SK-N-SH (cell line): ENCODE data around the gene TMEM269.

Source experiments
- RAD21 ChIP-seq: IDR thresholded peaks from 2 replicates; pipeline ENCODE4 v1.6.1; 2012; ENCODE audit warnings: mild to moderate bottlenecking, low read length
- TF ChIP-seq, protein P1 (sequence below): IDR thresholded peaks from 2 replicates; pipeline ENCODE4 v1.6.1; 2012; ENCODE audit warnings: mild to moderate bottlenecking, low read depth, low read length, moderate library complexity
- TF ChIP-seq, protein P2 (sequence below): IDR thresholded peaks from 2 replicates; pipeline ENCODE4 v1.4.0; 2012; ENCODE audit warnings: low read depth
- TF ChIP-seq, protein P3 (sequence below): fragments of 150-350 bp; IDR thresholded peaks from 2 replicates; pipeline ENCODE4 v1.6.1; 2017; ENCODE audit warnings: antibody characterized with exemption, low read length, low read depth, borderline replicate concordance
- TF ChIP-seq, protein P4 (sequence below): fragments of 200-600 bp; sonication (generic); IDR thresholded peaks from 2 replicates; pipeline ENCODE4 v1.6.1; 2017; ENCODE audit warnings: antibody characterized with exemption, mild to moderate bottlenecking, moderate library complexity

DNA sequence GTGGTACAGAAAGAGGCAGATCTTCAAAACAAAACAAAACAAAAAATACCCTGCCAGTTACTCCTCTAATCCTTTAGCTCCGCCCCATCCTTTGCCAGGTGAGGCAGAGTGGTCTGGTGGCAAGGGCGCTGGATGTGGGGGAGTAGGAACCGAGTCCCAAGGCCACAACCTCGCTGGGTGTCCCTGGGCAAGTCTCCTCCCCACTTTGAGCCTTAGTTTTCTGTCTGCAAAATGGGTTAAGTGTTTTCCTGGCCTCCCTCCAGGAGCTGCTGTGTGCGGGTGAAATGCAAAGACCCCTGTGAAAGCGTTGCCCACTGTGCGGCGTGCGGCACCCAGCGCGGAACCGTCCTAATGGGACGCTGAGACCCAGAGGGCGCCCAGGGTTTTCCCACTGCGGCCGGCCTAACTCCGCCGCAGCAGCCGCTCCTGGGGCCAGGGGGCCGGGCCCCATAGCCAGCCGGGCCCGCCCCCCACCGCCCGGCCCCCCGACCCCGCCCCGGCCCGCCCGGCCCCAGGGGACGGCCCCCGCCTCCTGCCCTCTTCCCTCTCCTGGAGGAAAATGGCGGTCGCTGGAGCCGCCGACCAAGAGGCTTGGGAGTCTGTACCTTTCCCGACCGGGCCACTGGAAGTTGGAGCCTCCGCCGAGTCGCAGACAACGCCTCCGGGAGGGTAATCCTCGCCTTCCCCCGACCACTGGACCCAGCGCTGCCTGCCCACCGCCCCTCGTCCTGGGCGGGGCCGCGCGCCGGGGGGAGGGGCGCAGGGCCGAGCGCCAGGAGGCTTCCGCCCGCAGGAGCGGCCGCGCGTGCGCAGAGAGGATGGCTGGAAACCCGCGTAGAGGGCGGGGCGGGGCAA, 32.0 kb downstream of the TMEM269 start, which contains the start of the genes ERMAP and SVBP:
- TF ChIP-seq, protein P1, sequence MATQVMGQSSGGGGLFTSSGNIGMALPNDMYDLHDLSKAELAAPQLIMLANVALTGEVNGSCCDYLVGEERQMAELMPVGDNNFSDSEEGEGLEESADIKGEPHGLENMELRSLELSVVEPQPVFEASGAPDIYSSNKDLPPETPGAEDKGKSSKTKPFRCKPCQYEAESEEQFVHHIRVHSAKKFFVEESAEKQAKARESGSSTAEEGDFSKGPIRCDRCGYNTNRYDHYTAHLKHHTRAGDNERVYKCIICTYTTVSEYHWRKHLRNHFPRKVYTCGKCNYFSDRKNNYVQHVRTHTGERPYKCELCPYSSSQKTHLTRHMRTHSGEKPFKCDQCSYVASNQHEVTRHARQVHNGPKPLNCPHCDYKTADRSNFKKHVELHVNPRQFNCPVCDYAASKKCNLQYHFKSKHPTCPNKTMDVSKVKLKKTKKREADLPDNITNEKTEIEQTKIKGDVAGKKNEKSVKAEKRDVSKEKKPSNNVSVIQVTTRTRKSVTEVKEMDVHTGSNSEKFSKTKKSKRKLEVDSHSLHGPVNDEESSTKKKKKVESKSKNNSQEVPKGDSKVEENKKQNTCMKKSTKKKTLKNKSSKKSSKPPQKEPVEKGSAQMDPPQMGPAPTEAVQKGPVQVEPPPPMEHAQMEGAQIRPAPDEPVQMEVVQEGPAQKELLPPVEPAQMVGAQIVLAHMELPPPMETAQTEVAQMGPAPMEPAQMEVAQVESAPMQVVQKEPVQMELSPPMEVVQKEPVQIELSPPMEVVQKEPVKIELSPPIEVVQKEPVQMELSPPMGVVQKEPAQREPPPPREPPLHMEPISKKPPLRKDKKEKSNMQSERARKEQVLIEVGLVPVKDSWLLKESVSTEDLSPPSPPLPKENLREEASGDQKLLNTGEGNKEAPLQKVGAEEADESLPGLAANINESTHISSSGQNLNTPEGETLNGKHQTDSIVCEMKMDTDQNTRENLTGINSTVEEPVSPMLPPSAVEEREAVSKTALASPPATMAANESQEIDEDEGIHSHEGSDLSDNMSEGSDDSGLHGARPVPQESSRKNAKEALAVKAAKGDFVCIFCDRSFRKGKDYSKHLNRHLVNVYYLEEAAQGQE, result no peak
- TF ChIP-seq, protein P2, sequence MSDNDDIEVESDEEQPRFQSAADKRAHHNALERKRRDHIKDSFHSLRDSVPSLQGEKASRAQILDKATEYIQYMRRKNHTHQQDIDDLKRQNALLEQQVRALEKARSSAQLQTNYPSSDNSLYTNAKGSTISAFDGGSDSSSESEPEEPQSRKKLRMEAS, result no peak
- TF ChIP-seq, protein P3, sequence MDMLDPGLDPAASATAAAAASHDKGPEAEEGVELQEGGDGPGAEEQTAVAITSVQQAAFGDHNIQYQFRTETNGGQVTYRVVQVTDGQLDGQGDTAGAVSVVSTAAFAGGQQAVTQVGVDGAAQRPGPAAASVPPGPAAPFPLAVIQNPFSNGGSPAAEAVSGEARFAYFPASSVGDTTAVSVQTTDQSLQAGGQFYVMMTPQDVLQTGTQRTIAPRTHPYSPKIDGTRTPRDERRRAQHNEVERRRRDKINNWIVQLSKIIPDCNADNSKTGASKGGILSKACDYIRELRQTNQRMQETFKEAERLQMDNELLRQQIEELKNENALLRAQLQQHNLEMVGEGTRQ, result no peak
- TF ChIP-seq, protein P4, sequence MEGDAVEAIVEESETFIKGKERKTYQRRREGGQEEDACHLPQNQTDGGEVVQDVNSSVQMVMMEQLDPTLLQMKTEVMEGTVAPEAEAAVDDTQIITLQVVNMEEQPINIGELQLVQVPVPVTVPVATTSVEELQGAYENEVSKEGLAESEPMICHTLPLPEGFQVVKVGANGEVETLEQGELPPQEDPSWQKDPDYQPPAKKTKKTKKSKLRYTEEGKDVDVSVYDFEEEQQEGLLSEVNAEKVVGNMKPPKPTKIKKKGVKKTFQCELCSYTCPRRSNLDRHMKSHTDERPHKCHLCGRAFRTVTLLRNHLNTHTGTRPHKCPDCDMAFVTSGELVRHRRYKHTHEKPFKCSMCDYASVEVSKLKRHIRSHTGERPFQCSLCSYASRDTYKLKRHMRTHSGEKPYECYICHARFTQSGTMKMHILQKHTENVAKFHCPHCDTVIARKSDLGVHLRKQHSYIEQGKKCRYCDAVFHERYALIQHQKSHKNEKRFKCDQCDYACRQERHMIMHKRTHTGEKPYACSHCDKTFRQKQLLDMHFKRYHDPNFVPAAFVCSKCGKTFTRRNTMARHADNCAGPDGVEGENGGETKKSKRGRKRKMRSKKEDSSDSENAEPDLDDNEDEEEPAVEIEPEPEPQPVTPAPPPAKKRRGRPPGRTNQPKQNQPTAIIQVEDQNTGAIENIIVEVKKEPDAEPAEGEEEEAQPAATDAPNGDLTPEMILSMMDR, result no peak
- no peak for TF ChIP-seq RAD21
